Ovary (tissue), 9 donors: ENCODE results near the gene MCTP1. TPM values are rescaled to one million over a fixed set of nuclear protein-coding genes. Genes with fewer than 3 reads are reported as not detected.

Experiments used
- DNase-seq, 5 donors: peaks; one replicate each; pipeline ENCODE4 v3.0.0-alpha.2; 2019 to 2020
- H3K27ac ChIP-seq, 2 donors: fragments of 200-600 bp; one replicate each; pipeline versions ENCODE4 v1.5.1 to v1.8.0; 2019 to 2022
- H3K27me3 ChIP-seq: fragments of 200-600 bp; one replicate; pipeline ENCODE4 v1.8.0; 2022
- H3K36me3 ChIP-seq: fragments of 200-600 bp; sonication (generic); one replicate; pipeline ENCODE4 v1.5.1; 2019
- H3K4me1 ChIP-seq: one replicate; pipeline ENCODE4 v1.8.1; 2013; ENCODE audit warnings: mild to moderate bottlenecking, moderate library complexity; ENCODE audit not compliant: insufficient read depth
- H3K4me3 ChIP-seq: fragments of 200-600 bp; sonication (generic); one replicate; pipeline ENCODE4 v1.5.1; 2017
- H3K9me3 ChIP-seq, 2 donors: fragments of 200-600 bp in 1 of 2; sonication (generic) in 1 of 2; one replicate each; pipeline versions ENCODE4 v1.5.1 to v1.8.1; 2013 to 2019; ENCODE audit warnings: mild to moderate bottlenecking in 1 of 2, moderate library complexity in 1 of 2
- EP300 ChIP-seq: sonication (generic); formaldehyde crosslinking; IDR thresholded peaks from one replicate; pipeline ENCODE4 v1.6.1; 2017; ENCODE audit warnings: antibody characterized with exemption
- POLR2A ChIP-seq: fragments of 450-650 bp; IDR thresholded peaks from one replicate; pipeline ENCODE4 v1.6.1; 2017; ENCODE audit warnings: antibody characterized with exemption, mild to moderate bottlenecking, moderate library complexity
- WGBS, 3 donors: extraction: QIAGEN DNeasy Blood & Tissue Kit in 1 of 3; methylation state at CpG; one replicate each; pipeline versions ENCODE4 v1.1.5 to v1.1.7; 2013 to 2017; 5-methylcytosine and 5-hydroxymethylcytosine counted together
- intact Hi-C, 4 donors: fragments of 100-400 bp; cut with DNase I; formaldehyde crosslinking; loops; one replicate each; pipeline versions ENCODE4 v1.11.0 to v1.15.1; 2022 to 2023
- polyA plus RNA-seq, 2 donors: library from polyadenylated mRNA; stranded (reverse); fragments of 200-250 nt in 1 of 2; fragments of 350-450 nt in 1 of 2; fragmentation: Illumina TruSeq in 1 of 2; extraction: RNeasy Lipid Tissue Mini Kit (QIAGEN cat#74804) in 1 of 2; gene quantifications; one replicate each; pipeline ENCODE4 v1.2.3, GENCODE V29; 2013 to 2014
- total RNA-seq, 7 donors: library from RNA; depleted of rRNA in 2 of 7; stranded (reverse); fragments of >200 nt in 2 of 7; fragmentation: NEBNext Ultra II Directional in 3 of 7; extraction: Animal tissue kit (Norgen Biotek cat#: 25700) in 3 of 7; gene quantifications; one replicate each; pipeline versions ENCODE4 v1.1.0 to v1.2.4, GENCODE V29; 2016 to 2023
- TF ChIP-seq, protein P1 (sequence below), 3 donors: fragments of 450-650 bp in 2 of 3; fragments of 200-600 bp in 1 of 3; IDR thresholded peaks; one replicate each; pipeline versions ENCODE4 v1.5.1 to v1.8.0; 2016 to 2022; ENCODE audit warnings: antibody characterized with exemption in 3 of 3, mild to moderate bottlenecking in 1 of 3
- donor health status: DM: no; HTN: no; CAD: no; lungs with moderate emphysema.
- donor health status: DM: no; HTN: no; CAD: no.
- donor health status: Bipolar disorder and iron deficiency.
- donor health status: DM: yes; HTN: yes; CAD: no.
- donor health status: DM: no; HTN: no; CAD: no.
- donor health status: DM: yes; HTN: yes; CAD: no.

MCTP1 gene
- total and polyA plus RNA-seq, 9 donors = 1.7 to 11.4 (median 5.0) TPM

DNA sequence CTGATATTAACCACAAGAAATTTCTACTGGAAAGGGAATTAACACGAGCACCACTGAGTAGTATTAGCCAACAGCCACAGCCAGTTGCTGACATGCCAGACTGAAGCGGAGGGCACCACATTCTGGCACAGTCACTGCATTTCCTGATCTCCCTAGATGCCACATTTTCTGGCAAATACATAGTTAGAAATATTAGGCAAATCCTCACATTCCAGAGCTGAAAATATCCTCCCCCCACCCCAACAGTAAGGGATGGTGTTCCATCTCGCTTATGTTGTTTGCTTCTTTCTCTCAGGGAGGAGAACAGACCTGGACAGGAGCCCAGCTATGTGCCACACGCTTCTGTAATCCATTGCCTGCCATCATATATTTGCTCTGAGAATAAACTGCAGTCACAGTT is 32.8 kb upstream of the MCTP1 start:
- no peaks in the 10 kb centered on the region for H3K27me3 ChIP-seq
- no peak overlapping the region for H3K4me3 ChIP-seq
- DNase-seq = no peak
- no peaks in the 10 kb centered on the region for H3K4me1 ChIP-seq
- no peak overlapping the region for H3K27ac ChIP-seq
- TF ChIP-seq EP300 (no peak), POLR2A (no peak)
- TF ChIP-seq, protein P1, sequence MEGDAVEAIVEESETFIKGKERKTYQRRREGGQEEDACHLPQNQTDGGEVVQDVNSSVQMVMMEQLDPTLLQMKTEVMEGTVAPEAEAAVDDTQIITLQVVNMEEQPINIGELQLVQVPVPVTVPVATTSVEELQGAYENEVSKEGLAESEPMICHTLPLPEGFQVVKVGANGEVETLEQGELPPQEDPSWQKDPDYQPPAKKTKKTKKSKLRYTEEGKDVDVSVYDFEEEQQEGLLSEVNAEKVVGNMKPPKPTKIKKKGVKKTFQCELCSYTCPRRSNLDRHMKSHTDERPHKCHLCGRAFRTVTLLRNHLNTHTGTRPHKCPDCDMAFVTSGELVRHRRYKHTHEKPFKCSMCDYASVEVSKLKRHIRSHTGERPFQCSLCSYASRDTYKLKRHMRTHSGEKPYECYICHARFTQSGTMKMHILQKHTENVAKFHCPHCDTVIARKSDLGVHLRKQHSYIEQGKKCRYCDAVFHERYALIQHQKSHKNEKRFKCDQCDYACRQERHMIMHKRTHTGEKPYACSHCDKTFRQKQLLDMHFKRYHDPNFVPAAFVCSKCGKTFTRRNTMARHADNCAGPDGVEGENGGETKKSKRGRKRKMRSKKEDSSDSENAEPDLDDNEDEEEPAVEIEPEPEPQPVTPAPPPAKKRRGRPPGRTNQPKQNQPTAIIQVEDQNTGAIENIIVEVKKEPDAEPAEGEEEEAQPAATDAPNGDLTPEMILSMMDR (IDR thresholded peaks at IDR 0.05) = no peak
- H3K36me3 ChIP-seq = no peaks in the 10 kb centered on the region
- H3K9me3 ChIP-seq = no peaks in the 10 kb centered on the region
- 50 to 57% (median 54%) methylated on average over 4 of the region's 4 CpGs for WGBS, 3 donors
- intact Hi-C loops = no loop called here

DNA sequence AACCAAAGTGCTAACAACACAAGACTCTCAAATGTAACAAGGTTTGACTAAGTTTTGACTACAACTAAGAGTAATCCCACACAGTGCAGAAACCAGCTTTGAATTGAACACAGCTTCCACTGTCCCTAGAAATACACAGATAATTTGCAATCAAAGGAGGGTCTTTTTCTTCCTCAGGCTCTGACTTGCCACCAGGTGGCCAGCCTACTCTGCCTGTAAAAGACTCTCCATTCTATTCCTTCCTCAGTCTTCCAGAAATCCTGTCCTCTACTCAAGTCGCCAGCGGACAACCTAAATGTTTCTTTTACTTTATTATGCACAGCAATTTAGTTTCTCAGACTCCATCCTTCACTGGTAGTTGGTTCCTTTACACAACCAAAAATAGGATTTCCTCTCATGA is 32.2 kb upstream of the MCTP1 start:
- H3K27me3 ChIP-seq = no peaks in the 10 kb centered on the region
- intact Hi-C loops = no loop called here
- H3K36me3 ChIP-seq = no peaks in the 10 kb centered on the region
- no peaks in the 10 kb centered on the region for H3K4me1 ChIP-seq
- 77 to 87% (median 82%) methylated on average over 2 of the region's 2 CpGs for WGBS, 3 donors
- H3K27ac ChIP-seq = no peak overlapping the region
- no peak overlapping the region for H3K4me3 ChIP-seq
- TF ChIP-seq EP300 = no peak
- TF ChIP-seq, protein P1 (IDR thresholded peaks at IDR 0.05) = no peak
- TF ChIP-seq POLR2A = no peak
- no peaks in the 10 kb centered on the region for H3K9me3 ChIP-seq
- DNase-seq = no peak

DNA sequence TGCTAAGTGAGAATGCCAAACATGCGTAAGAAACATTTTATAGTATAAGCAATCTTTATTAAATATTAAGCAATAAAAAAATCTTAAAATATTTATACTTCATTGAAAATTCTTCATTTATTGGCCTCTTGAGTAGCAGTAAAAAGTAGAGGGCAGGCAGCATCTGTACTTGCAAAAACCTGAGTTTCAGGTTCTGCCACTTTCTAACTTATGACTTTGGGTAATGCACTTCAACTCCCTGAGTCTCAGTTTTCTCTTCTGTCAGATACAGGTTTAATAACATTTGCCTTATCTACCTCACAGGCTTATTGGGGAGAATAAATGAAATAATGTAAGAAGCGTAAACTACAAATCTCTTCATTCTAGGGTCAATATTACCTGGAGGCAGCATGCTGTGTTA is 19.8 kb upstream of the MCTP1 start:
- Histone ChIP-seq H3K4me1 (no peaks in the 10 kb centered on the region), H3K27me3 (no peaks in the 10 kb centered on the region), H3K9me3 (no peaks in the 10 kb centered on the region), H3K36me3 (no peaks in the 10 kb centered on the region), H3K4me3 (no peak overlapping the region), H3K27ac (no peak overlapping the region)
- TF ChIP-seq POLR2A = no peak
- TF ChIP-seq, protein P1 (IDR thresholded peaks at IDR 0.05) = no peak
- TF ChIP-seq EP300 = no peak
- no peak for DNase-seq
- 72 to 95% (median 94%) methylated on average over 2 of the region's 2 CpGs for WGBS, 3 donors
- intact Hi-C loops = no loop called here

DNA sequence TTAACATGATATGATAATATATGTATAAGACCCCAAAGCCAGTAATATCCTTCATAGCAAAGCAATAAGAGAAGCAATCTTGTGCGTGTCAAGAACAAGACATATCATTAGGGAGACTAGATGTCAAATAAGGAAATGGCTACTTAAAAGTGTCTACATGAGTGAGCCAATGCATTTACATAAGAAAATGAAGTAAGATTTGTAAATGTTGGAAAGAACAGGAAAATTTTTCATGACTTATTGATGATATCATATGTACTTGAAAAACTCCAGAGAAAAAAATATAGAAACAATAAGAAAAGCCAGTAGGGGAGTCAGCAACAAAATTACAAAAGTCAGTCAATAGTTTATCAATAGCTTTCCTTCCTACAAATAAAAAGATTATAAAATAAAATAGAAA is 13.8 kb upstream of the MCTP1 start:
- intact Hi-C loops = no loop called here
- Histone ChIP-seq H3K27ac (no peak overlapping the region), H3K4me1 (no peaks in the 10 kb centered on the region), H3K9me3 (no peaks in the 10 kb centered on the region), H3K36me3 (no peaks in the 10 kb centered on the region), H3K27me3 (no peaks in the 10 kb centered on the region), H3K4me3 (no peak overlapping the region)
- TF ChIP-seq EP300 (no peak), POLR2A (no peak)
- TF ChIP-seq, protein P1 (IDR thresholded peaks at IDR 0.05) = no peak
- WGBS, 3 donors = 74 to 90% (median 84%) methylated on average over 1 of the region's 1 CpG
- DNase-seq = no peak

DNA sequence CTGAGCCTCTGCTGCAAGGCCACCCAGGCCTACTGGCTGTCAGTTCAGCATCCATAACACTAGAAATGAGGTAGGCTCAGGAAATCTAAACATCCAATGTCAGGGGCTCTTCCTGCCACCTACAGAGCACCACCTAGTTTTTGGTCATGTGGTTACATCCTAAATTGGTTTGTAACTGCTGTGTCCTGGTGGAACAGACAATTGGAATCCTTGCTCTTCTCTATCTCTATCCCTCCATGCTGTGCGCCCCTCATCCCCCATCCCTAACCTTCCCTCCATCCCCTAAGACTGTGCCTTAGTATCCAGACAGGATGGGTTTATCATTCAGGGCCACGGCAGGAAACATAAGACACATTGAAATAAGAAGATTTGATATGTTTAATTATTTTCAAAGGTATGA is 11.4 kb upstream of the MCTP1 start:
- no peak overlapping the region for H3K27ac ChIP-seq
- H3K36me3 ChIP-seq = no peaks in the 10 kb centered on the region
- H3K4me3 ChIP-seq = no peak overlapping the region
- intact Hi-C loops = no loop called here
- H3K4me1 ChIP-seq = no peaks in the 10 kb centered on the region
- 73 to 81% (median 79%) methylated on average over 2 of the region's 2 CpGs for WGBS, 3 donors
- no peaks in the 10 kb centered on the region for H3K27me3 ChIP-seq
- no peaks in the 10 kb centered on the region for H3K9me3 ChIP-seq
- DNase-seq = no peak
- TF ChIP-seq, protein P1 (IDR thresholded peaks at IDR 0.05) = no peak
- TF ChIP-seq POLR2A = no peak
- no peak for TF ChIP-seq EP300
